Stimulated activated CD8-positive, alpha-beta memory T cell treated with anti-CD3 and anti-CD28 coated beads, Interleukin-12 subunit alpha, Interleukin-12 subunit beta, amount 100 ng/mL, for 24 hours (primary cell): ENCODE results near the gene NOVA2.

Source experiments
- DNase-seq: peaks from one replicate; pipeline ENCODE4 v3.0.0-alpha.2; 2020; ENCODE audit errors: extremely low read depth

NOVA2 gene

GRCh38 chr19:45924891-45925447 is 48.7 kb downstream of the NOVA2 start:
- DNase-seq, result no peak

- DNase-seq, result no peak
Measured at GRCh38 chr19:45922281-45922680, 51.4 kb downstream of the NOVA2 start.

DNA sequence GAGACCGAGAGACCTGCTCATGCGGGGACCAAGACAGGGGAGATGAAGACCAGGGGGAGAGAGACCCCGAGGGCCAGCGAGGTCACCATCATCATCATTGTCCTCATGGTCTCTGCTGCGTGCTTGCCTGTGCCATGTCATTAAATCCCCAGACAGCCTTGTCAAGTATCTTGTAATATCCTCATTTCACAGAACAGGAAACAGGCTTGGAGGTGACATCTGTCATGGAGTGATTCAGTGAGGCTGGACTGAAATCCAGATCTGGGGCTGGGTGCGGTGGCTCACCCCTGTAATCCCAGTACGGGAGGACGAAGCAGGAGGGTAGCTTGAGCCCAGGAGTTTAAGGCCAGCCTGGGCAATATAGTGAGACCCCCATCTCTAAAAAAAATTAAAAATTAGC is 53.2 kb downstream of the NOVA2 start:
- no peak for DNase-seq

GRCh38 chr19:45919678-45920077 is 54.0 kb downstream of the NOVA2 start:
- DNase-seq, result no peak

DNA sequence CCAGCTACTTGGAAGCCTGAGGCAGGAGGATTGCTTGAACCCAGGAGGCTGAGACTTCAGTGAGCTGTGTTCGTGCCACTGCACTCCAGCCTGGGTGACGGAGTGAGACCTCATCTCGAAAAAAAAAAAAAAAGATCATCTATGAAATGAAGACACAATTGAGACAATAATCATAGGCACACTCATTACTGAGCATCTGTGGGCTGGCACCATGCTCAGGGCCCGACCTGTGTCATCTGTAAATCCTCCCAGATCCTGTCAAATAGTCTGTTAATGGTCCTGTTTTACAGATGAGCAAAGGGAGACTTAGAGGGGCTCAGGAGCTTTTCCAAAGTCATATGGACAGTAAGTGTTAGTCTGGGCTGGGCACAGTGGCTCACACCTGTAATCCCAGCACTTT is 54.9 kb downstream of the NOVA2 start:
- DNase-seq, result no peak

DNA sequence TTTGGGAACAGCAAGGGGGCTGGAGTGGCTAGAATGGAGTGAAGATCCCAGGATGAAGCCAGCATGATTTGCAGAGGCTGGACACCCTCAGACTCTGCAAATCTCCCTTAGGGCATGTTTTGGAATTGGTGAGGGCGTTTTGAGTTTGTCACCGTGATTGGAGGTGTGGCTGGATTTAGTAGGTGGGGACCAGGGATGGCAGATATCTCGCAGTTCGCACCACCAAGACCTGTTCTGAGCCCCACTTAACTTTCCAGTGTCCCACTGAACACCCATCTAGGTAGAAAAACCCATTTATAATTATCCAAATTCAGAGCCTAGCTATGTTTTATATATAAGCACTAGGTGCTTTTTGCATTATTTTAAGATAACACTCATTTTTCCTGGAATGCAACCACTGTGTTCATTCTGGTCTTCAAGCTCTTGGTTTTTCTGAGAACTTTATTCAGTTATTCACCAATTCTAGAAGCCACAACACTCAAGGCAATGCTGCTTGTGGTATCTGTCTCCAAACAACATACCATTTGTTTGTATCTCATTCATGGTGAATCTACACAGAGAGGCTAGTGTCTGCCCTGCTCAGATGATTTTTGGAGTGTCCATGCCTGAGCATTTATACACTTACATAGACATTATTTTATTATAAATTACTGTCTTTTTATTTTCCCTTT is 56.1 kb downstream of the NOVA2 start:
- DNase-seq, result no peak

DNA sequence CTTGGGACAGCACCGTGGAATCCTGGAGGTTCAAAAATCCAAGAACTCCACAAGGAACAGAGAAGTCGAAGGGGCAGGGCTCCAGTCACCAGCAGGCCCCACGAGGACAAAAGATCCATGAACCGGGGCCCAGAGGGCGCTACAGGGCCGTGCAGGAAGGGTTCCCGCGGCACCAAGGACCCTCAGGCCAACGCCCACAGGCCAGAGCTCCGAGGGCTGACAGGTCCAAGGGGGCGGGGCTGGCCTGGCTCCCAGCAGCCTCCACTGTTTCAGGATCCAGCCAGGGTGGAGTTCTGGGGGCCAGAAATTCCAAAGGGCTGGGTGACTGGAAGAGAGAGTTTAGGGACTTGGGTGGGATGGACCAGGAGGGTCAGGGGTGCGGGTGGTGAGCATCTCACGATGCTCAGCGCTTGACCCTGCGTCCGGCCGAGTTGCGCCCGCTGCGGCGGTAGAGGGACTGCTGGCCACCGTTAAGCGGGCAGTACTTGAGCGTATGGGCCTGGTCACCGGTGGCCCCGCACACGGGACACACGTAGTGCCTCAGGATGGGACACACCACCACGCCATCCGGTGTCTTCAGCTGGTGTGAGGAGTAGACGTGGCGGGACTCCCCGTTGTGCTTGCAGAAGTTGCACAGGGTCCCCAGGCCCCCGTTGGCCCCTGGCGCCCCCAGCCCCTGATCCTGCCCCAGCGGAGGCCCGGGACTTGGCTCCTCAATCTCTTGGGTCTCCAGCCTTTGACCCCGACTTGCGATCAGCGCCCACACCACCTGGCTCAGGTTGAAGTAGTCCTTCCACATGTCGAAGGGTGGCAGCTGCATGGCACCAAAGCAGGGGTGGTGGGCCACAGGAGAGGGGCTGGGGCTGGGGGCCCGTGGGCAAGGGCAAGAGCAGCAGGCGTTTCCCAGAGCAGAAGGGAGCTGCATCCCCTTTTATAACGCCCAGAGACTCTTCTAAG is 59.5 kb downstream of the NOVA2 start, which contains the start of gene NANOS2:
Gene NANOS2 (minus strand): TSS at position 905 of the 957 bp plus-strand sequence. CDS start 85 bp downstream, at position 820.
- no peak for DNase-seq

DNA sequence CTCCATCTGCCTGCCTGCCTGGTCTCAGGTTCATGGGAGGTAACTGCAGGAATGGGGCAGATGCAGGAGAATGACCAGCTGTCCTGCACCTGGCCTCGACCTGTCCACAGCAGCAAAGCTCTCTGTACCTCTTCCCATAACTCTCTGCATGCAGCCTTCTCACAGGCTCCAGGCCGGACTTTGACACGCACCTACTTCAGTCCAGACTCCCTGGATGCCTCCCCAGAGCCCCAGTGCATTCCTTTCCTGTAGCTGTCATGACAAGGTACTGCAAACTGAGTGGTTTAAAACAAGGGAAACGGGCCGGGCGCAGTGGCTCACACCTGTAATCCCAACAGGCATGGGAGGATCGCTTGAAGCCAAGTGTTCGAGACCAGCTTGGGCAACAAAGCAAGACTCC is 62.4 kb downstream of the NOVA2 start:
- no peak for DNase-seq

DNA sequence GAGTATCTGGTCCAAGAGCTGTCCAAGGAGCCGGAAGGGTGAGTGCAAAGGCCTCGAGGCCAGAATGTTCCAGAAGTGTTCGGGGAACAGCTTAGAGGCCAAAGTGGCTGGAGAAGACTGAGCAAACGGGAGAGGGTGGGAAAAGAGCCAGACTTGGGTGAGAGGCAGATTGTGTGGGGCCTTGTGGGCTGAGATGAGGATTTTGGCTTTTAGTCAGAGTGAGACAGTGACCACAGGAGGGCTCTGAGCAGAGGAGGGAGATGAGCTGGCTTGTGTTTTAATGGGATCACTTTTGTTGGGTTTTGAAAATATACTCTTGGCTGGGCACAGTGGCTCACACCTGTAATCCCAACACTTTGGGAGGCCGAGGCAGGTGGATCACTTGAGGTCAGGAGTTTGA is 64.7 kb downstream of the NOVA2 start:
- DNase-seq, result no peak

GRCh38 chr19:45906221-45906620 is 67.4 kb downstream of the NOVA2 start:
- DNase-seq, result no peak

DNA sequence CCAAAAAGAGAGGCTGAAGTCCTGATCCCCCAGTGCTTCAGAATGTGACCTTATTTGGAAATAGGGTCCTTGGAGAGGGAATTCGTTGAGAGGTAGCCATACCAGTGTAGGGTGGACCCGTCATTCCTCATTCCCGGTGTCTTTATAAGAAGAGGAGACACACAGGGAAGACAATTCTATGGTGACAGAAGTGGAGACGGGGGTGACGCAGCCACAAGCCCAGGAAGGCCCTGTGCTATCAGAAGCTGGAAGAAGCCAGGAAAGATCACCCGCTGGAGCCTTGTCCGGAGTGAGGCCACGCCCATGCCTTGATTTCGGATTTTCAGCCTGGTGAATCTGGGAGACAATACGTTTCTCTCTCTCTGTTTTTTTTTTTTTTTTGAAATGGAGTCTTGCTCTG is 68.7 kb downstream of the NOVA2 start:
- DNase-seq, result no peak

GRCh38 chr19:45902651-45903625 is 70.7 kb downstream of the NOVA2 start:
- DNase-seq, result peak; percentile 99

DNA sequence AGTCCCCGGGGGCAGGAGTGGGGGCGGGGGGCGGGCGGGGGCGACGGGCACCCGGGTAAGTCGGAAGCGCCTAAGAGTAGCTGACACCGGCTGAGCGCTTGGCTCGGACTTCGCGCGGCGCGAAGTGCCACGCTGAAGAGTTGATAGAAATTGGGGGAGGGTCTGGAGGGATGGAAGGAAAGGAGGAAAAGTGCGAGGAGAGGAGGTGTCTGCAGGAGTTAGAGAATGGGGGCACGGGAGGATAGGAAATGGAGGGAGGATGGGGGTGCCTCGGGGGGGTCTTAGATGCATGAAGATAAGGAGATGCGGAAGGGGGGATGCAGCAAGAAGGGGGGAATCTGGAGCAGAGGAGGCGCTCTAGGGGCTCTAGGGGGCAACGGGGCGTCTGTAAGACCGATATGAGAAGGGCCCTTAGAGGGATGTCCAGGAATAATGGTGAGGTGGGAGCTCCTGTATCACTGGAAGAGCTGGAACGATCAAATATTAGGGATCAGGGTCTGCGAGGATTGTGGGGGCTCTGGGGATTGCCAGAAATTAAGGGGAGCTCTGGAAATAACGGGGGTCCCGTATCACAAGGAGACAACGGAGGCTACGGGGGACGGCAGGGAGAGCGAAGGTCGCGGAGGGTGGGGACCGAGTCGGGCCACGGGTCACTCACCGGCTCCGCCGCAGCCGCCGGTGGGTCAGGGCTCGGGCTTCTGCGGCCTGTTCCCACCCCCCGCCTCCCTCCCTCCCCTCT is 71.6 kb downstream of the NOVA2 start, which contains the start of gene MYPOP:
Gene MYPOP (minus strand): TSS at position 702 of the 739 bp plus-strand sequence. CDS start 840 bp downstream, outside the sequence.
- DNase-seq, result no peak

GRCh38 chr19:45901432-45901911 is 72.2 kb downstream of the NOVA2 start:
- DNase-seq, result no peak

GRCh38 chr19:45900738-45901431 is 72.8 kb downstream of the NOVA2 start:
- DNase-seq, result no peak

DNA sequence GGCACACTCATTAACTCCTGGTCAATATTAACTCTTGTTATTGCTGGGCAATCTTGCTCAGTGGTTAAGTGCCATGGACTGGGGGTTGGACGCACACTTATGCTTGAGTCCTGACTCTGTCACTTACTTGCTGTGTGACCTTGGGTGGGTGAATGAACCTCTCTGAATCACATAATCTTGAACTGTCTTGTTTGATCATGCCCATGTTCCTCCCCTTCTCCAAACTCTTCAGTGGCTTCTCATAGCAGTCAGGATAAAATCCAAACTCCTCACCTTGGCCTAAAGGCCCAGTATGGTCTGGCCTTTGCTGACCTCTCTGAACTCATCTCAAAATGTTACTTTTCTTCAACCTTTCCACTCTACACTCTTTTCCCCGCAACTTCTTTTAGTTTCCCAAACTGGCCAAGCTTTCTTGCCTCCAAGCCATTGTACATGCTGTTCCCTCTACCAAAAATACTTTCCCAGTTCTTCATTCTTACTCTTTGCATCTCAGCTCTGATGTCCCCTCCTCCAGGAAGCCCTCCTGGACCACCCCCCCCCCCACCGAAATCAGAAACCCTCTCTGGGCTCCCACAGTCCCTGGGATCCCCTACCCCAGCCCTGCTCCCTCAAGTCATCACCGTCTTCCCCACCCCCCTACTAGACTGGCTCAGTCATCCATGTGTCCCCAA is 73.6 kb downstream of the NOVA2 start:
- DNase-seq, result no peak

DNA sequence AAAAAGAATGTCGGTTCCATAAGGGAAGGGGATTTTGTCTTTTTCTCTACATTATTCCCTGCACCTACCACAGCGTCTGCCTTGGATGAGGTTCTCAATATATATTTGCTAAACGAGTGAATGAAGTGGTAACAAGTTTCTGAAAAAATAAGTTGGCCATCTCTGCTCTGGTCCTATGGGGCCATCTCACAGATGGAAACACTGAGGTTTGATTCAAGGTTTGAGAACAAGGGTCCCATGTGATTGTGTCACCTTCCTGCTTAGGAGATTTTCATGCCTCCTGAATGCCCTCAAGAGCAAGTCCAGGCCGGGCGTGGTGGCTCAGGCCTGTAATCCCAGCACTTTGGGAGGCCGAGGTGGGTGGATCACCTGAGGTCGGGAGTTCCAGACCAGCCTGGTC is 74.4 kb downstream of the NOVA2 start:
- no peak for DNase-seq

GRCh38 chr19:45897261-45897812 is 76.3 kb downstream of the NOVA2 start:
- no peak for DNase-seq
